Mesenchymal stem cell (in vitro differentiated cells and primary cell): ENCODE results near the gene IL17RD.

Experiments
- DNase-seq: peaks from one replicate; pipeline ENCODE4 v3.0.0-alpha.2; 2013
- H2AFZ ChIP-seq: one replicate; pipeline ENCODE4 v1.6.1; 2013; ENCODE audit warnings: low read depth, mild to moderate bottlenecking, control low read depth, inconsistent platforms, low read length, moderate library complexity
- H2AK5ac ChIP-seq: 2 replicates; pipeline ENCODE4 v1.6.1; 2013; ENCODE audit warnings: low read length, moderate library complexity, mild to moderate bottlenecking, inconsistent platforms; ENCODE audit not compliant: severe bottlenecking
- H2BK120ac ChIP-seq: one replicate; pipeline ENCODE4 v1.6.1; 2013; ENCODE audit warnings: low read depth, mild to moderate bottlenecking, inconsistent platforms, low read length, moderate library complexity
- H2BK12ac ChIP-seq, 2 experiments: one replicate each; pipeline ENCODE4 v1.6.1; 2013; ENCODE audit warnings: inconsistent platforms in 2 of 2, low read length in 2 of 2, mild to moderate bottlenecking in 2 of 2, moderate library complexity in 2 of 2, control low read depth in 1 of 2
- H2BK15ac ChIP-seq: one replicate; pipeline ENCODE4 v1.6.1; 2013; ENCODE audit warnings: mild to moderate bottlenecking, low read depth, inconsistent platforms; ENCODE audit not compliant: poor library complexity, severe bottlenecking
- H2BK5ac ChIP-seq: 2 replicates; pipeline ENCODE4 v1.6.1; 2013; ENCODE audit warnings: low read depth, mild to moderate bottlenecking, low read length, control low read depth, inconsistent platforms; ENCODE audit not compliant: poor library complexity, severe bottlenecking
- H3K14ac ChIP-seq, 2 experiments: one replicate each; pipeline ENCODE4 v1.6.1; 2013; ENCODE audit warnings: inconsistent platforms in 2 of 2, low read length in 2 of 2, control low read depth in 1 of 2, mild to moderate bottlenecking in 1 of 2, moderate library complexity in 1 of 2
- H3K18ac ChIP-seq, 2 experiments: one replicate each; pipeline ENCODE4 v1.6.1; 2013; ENCODE audit warnings: inconsistent platforms in 2 of 2, low read length in 2 of 2, control low read depth in 1 of 2, low read depth in 1 of 2, mild to moderate bottlenecking in 1 of 2
- H3K23ac ChIP-seq, 2 experiments: one replicate each; pipeline ENCODE4 v1.6.1; 2013; ENCODE audit warnings: inconsistent platforms in 2 of 2, low read length in 2 of 2, mild to moderate bottlenecking in 2 of 2, moderate library complexity in 2 of 2, control low read depth in 1 of 2
- H3K27ac ChIP-seq: 2 replicates; pipeline ENCODE4 v1.5.1; 2013; ENCODE audit warnings: mild to moderate bottlenecking, moderate library complexity, low read length, control low read depth, inconsistent platforms; ENCODE audit not compliant: poor library complexity, severe bottlenecking
- H3K27me3 ChIP-seq, 2 experiments: 2 replicates each; pipeline versions ENCODE4 v1.6.1 to v1.7.0; 2013; ENCODE audit warnings: low read length in 2 of 2, mild to moderate bottlenecking in 2 of 2, moderate library complexity in 2 of 2, control low read depth in 1 of 2, inconsistent platforms in 1 of 2; ENCODE audit not compliant: control insufficient read depth in 1 of 2, insufficient read depth in 1 of 2
- H3K36me3 ChIP-seq, 2 experiments: 2 replicates each; pipeline versions ENCODE4 v1.6.1 to v1.7.0; 2013; ENCODE audit warnings: low read length in 2 of 2, control low read depth in 1 of 2, inconsistent platforms in 1 of 2, low read depth in 1 of 2, mild to moderate bottlenecking in 1 of 2; ENCODE audit not compliant: insufficient read depth in 2 of 2, control insufficient read depth in 1 of 2
- H3K4ac ChIP-seq, 2 experiments: one replicate each; pipeline ENCODE4 v1.6.1; 2013; ENCODE audit warnings: inconsistent platforms in 2 of 2, low read length in 2 of 2, mild to moderate bottlenecking in 2 of 2, moderate library complexity in 2 of 2, control low read depth in 1 of 2, low read depth in 1 of 2
- H3K4me1 ChIP-seq: 2 replicates; pipeline ENCODE4 v1.6.1; 2013; ENCODE audit warnings: low read depth, low read length, control low read depth; ENCODE audit not compliant: control insufficient read depth, insufficient read depth
- H3K4me2 ChIP-seq: 2 replicates; pipeline ENCODE4 v1.6.1; 2013; ENCODE audit warnings: low read length, mild to moderate bottlenecking, inconsistent platforms; ENCODE audit not compliant: poor library complexity, severe bottlenecking
- H3K4me3 ChIP-seq, 2 experiments: 2 replicates each; pipeline versions ENCODE4 v1.5.1 to v1.7.0; 2013; ENCODE audit warnings: low read length in 2 of 2, mild to moderate bottlenecking in 2 of 2, control low read depth in 1 of 2, low read depth in 1 of 2; ENCODE audit not compliant: insufficient read depth in 1 of 2
- H3K79me1 ChIP-seq: replicated peaks from 2 replicates; pipeline ENCODE4 v1.6.1; 2013; ENCODE audit warnings: mild to moderate bottlenecking, control low read depth, low read length, inconsistent platforms; ENCODE audit not compliant: poor library complexity, severe bottlenecking
- H3K9ac ChIP-seq: 2 replicates; pipeline ENCODE4 v1.7.0; 2013; ENCODE audit warnings: mild to moderate bottlenecking, low read length, moderate library complexity
- H3K9me3 ChIP-seq: 2 replicates; pipeline ENCODE4 v1.7.0; 2013; ENCODE audit warnings: mild to moderate bottlenecking, low read length; ENCODE audit not compliant: control insufficient read depth
- H4K8ac ChIP-seq: one replicate; pipeline ENCODE4 v1.6.1; 2013; ENCODE audit warnings: inconsistent platforms, mild to moderate bottlenecking, low read length, moderate library complexity
- H4K91ac ChIP-seq: one replicate; pipeline ENCODE4 v1.6.1; 2013; ENCODE audit warnings: mild to moderate bottlenecking, low read length, inconsistent platforms
- WGBS: methylation state at CpG from one replicate; pipeline ENCODE4 v1.1.7; 2013; ENCODE audit warnings: mixed read lengths; 5-methylcytosine and 5-hydroxymethylcytosine counted together

The IL17RD gene

GRCh38 chr3:57150113-57150581 is 15.0 kb downstream of the IL17RD start:
- Histone ChIP-seq H2BK5ac (no peak overlapping the region), H2BK12ac (no peak overlapping the region)

GRCh38 chr3:57147071-57147470 is 18.1 kb downstream of the IL17RD start:
- no peak overlapping the region for H3K4ac ChIP-seq
- 70% methylated on average over 2 of the region's 2 CpGs for WGBS

More at GRCh38 chr3:57150113-57150581, 15.0 kb downstream of the IL17RD start:
- peak overlapping the region in 1 of 2 experiments; percentile 26 for H3K4me3 ChIP-seq
- no peak overlapping the region for H2AFZ ChIP-seq
- H2AK5ac ChIP-seq = no peak overlapping the region
- no peaks in the 10 kb centered on the region for H3K9me3 ChIP-seq
- no peak for DNase-seq
- H2BK120ac ChIP-seq = no peak overlapping the region
- no peaks in the 10 kb centered on the region for H3K36me3 ChIP-seq
- H3K4ac ChIP-seq = no peak overlapping the region
- H3K27me3 ChIP-seq = no peaks in the 10 kb centered on the region
- peaks cover 4% of the 10 kb centered on the region for H3K4me1 ChIP-seq
- no peaks in the 10 kb centered on the region for H3K79me1 ChIP-seq
- H2BK15ac ChIP-seq = no peak overlapping the region
- no peak overlapping the region for H4K8ac ChIP-seq
- no peak overlapping the region for H3K23ac ChIP-seq
- 91% methylated on average over 5 of the region's 7 CpGs for WGBS
- no peak overlapping the region for H3K4me2 ChIP-seq
- H3K9ac ChIP-seq = peak overlapping the region; percentile 35
- no peak overlapping the region for H3K14ac ChIP-seq
- H4K91ac ChIP-seq = no peak overlapping the region
- H3K18ac ChIP-seq = no peak overlapping the region
- no peak overlapping the region for H3K27ac ChIP-seq

GRCh38 chr3:57145852-57146251 is 19.3 kb downstream of the IL17RD start:
- H3K27ac ChIP-seq = no peak overlapping the region
- H4K8ac ChIP-seq = no peak overlapping the region
- H3K36me3 ChIP-seq = no peaks in the 10 kb centered on the region
- H4K91ac ChIP-seq = no peak overlapping the region
- H3K4ac ChIP-seq = no peak overlapping the region
- H2BK15ac ChIP-seq = no peak overlapping the region
- no peak overlapping the region for H2AK5ac ChIP-seq
- H3K4me1 ChIP-seq = no peaks in the 10 kb centered on the region
- H3K9me3 ChIP-seq = no peaks in the 10 kb centered on the region
- peaks cover 0 to 12% of the 10 kb centered on the region in 2 experiments for H3K27me3 ChIP-seq
- no peak overlapping the region for H2BK12ac ChIP-seq
- H3K79me1 ChIP-seq = no peaks in the 10 kb centered on the region
- no peak overlapping the region for H3K14ac ChIP-seq
- DNase-seq = no peak
- no peak overlapping the region for H3K18ac ChIP-seq
- no peak overlapping the region for H3K23ac ChIP-seq
- WGBS = 82% methylated on average over 11 of the region's 13 CpGs
- H2AFZ ChIP-seq = no peak overlapping the region
- no peak overlapping the region for H2BK5ac ChIP-seq
- H3K4me2 ChIP-seq = no peak overlapping the region
- H3K9ac ChIP-seq = no peak overlapping the region
- H3K4me3 ChIP-seq = no peak overlapping the region
- no peak overlapping the region for H2BK120ac ChIP-seq

More at GRCh38 chr3:57147071-57147470, 18.1 kb downstream of the IL17RD start:
- no peak overlapping the region for H2AFZ ChIP-seq
- no peak overlapping the region for H2BK5ac ChIP-seq
- H2BK120ac ChIP-seq = no peak overlapping the region
- no peak overlapping the region for H3K14ac ChIP-seq
- no peaks in the 10 kb centered on the region for H3K9me3 ChIP-seq
- no peak overlapping the region for H2BK15ac ChIP-seq
- no peaks in the 10 kb centered on the region for H3K79me1 ChIP-seq
- H3K4me1 ChIP-seq = peaks cover 1% of the 10 kb centered on the region
- no peak overlapping the region for H3K4me2 ChIP-seq
- no peak overlapping the region for H3K23ac ChIP-seq
- H3K27ac ChIP-seq = no peak overlapping the region
- H4K8ac ChIP-seq = no peak overlapping the region
- no peak overlapping the region for H3K18ac ChIP-seq
- H2BK12ac ChIP-seq = no peak overlapping the region
- no peak overlapping the region for H4K91ac ChIP-seq
- H3K4me3 ChIP-seq = no peak overlapping the region
- no peak overlapping the region for H2AK5ac ChIP-seq
- H3K9ac ChIP-seq = no peak overlapping the region
- no peaks in the 10 kb centered on the region for H3K36me3 ChIP-seq
- peaks cover 0 to 9% of the 10 kb centered on the region in 2 experiments for H3K27me3 ChIP-seq
- no peak for DNase-seq

- Histone ChIP-seq H3K79me1 (no peaks in the 10 kb centered on the region), H3K27ac (no peak overlapping the region), H3K9me3 (no peaks in the 10 kb centered on the region), H4K8ac (no peak overlapping the region), H2AK5ac (no peak overlapping the region), H3K4me2 (no peak overlapping the region), H2BK15ac (no peak overlapping the region), H3K4me3 (no peak overlapping the region), H3K4ac (no peak overlapping the region), H2BK120ac (no peak overlapping the region), H2AFZ (no peak overlapping the region), H2BK5ac (no peak overlapping the region), H3K9ac (no peak overlapping the region), H3K23ac (no peak overlapping the region), H2BK12ac (no peak overlapping the region), H3K4me1 (no peaks in the 10 kb centered on the region), H3K36me3 (no peaks in the 10 kb centered on the region), H4K91ac (no peak overlapping the region), H3K14ac (no peak overlapping the region), H3K18ac (no peak overlapping the region), H3K27me3 (peaks cover 0 to 12% of the 10 kb centered on the region in 2 experiments)
- no peak for DNase-seq
- 32% methylated on average over 3 of the region's 3 CpGs for WGBS
Measured at GRCh38 chr3:57144952-57145351, 20.2 kb downstream of the IL17RD start.
